IgD-negative memory B cell (primary cell): Measurements from ENCODE around the gene ST3GAL4. TPM values are rescaled to one million over a fixed set of nuclear protein-coding genes. Genes with fewer than 3 reads are reported as not detected.
A peak's percentile ranks its signal among the peaks of the same experiment; 100 is the strongest.
"Not testable (repeated sequence)": the region's sequence is repeated elsewhere in the genome, so short reads cannot be mapped to it uniquely, and the experiment has no call there.

Experiments
- H3K27ac Mint-ChIP-seq, 3 donors: one replicate each; pipeline ENCODE4 v1.8.0; 2020 to 2022; ENCODE audit warnings: mild to moderate bottlenecking in 3 of 3, mixed read lengths in 3 of 3, moderate library complexity in 1 of 3
- H3K27me3 Mint-ChIP-seq: one replicate; pipeline ENCODE4 v1.8.0; 2021; ENCODE audit warnings: mixed read lengths
- H3K36me3 Mint-ChIP-seq: one replicate; pipeline ENCODE4 v1.8.0; 2020; ENCODE audit warnings: mild to moderate bottlenecking, mixed read lengths
- H3K4me1 Mint-ChIP-seq, 3 donors: one replicate each; pipeline ENCODE4 v1.8.0; 2020 to 2022; ENCODE audit warnings: mixed read lengths in 3 of 3, mild to moderate bottlenecking in 1 of 3
- H3K4me3 Mint-ChIP-seq, 4 donors: one replicate each; pipeline ENCODE4 v1.8.0; 2020 to 2022; ENCODE audit warnings: mild to moderate bottlenecking in 4 of 4, mixed read lengths in 4 of 4, moderate library complexity in 3 of 4
- H3K9me3 Mint-ChIP-seq, 3 donors: one replicate each; pipeline ENCODE4 v1.8.0; 2020 to 2021; ENCODE audit warnings: mixed read lengths in 3 of 3, mild to moderate bottlenecking in 1 of 3
- polyA plus RNA-seq: library from polyadenylated mRNA; unstranded; fragments of 300-500 nt; fragmentation: Illumina TruSeq; gene quantifications from one replicate; pipeline ENCODE4 v1.2.3, GENCODE V29; 2021

ST3GAL4 gene
- 3.6 TPM for polyA plus RNA-seq

GRCh38 chr11:126355324-126355925 is at the start of gene ST3GAL4:
Gene ST3GAL4 (plus strand): TSS chr11:126355686. CDS start chr11:126406156, 50,470 bp downstream.
- no peaks in the 10 kb centered on the region for H3K9me3 Mint-ChIP-seq
- peaks cover 4 to 7% (median 5%) of the 10 kb centered on the region in 3 donors for H3K4me1 Mint-ChIP-seq
- peaks cover under 1% of the 10 kb centered on the region for H3K36me3 Mint-ChIP-seq
- H3K4me3 Mint-ChIP-seq, result peak within 1 kb of the TSS; percentile 85 to 94 (median 89)
- H3K27ac Mint-ChIP-seq, result peak within 1 kb of the TSS in 2 of 3 donors; percentile 23 to 92
- H3K27me3 Mint-ChIP-seq, result peaks cover 2% of the 10 kb centered on the region

GRCh38 chr11:126305699-126306098 is 49.8 kb upstream of the ST3GAL4 start:
- H3K4me3 Mint-ChIP-seq, result peak overlapping the region; percentile 76 to 92 (median 78)
- peaks cover 6% of the 10 kb centered on the region for H3K36me3 Mint-ChIP-seq
- H3K4me1 Mint-ChIP-seq, result peaks cover 28 to 37% (median 35%) of the 10 kb centered on the region in 3 donors
- no peaks in the 10 kb centered on the region for H3K27me3 Mint-ChIP-seq
- H3K9me3 Mint-ChIP-seq, result no peaks in the 10 kb centered on the region
- peak overlapping the region; percentile 70 to 94 (median 84) for H3K27ac Mint-ChIP-seq

- peaks cover 10% of the 10 kb centered on the region for H3K36me3 Mint-ChIP-seq
- H3K4me1 Mint-ChIP-seq, result peaks cover 31 to 43% (median 40%) of the 10 kb centered on the region in 3 donors
- peak overlapping the region in 2 of 4 donors; percentile 35 to 61 for H3K4me3 Mint-ChIP-seq
- peak overlapping the region in 1 of 3 donors; percentile 16 for H3K27ac Mint-ChIP-seq
- H3K27me3 Mint-ChIP-seq, result no peaks in the 10 kb centered on the region
- no peaks in the 10 kb centered on the region for H3K9me3 Mint-ChIP-seq
Observed at GRCh38 chr11:126307706-126308105, 47.8 kb upstream of the ST3GAL4 start.

GRCh38 chr11:126308271-126308671 is 47.2 kb upstream of the ST3GAL4 start:
- H3K9me3 Mint-ChIP-seq, result no peaks in the 10 kb centered on the region
- H3K27me3 Mint-ChIP-seq, result no peaks in the 10 kb centered on the region

GRCh38 chr11:126308771-126309170 is 46.7 kb upstream of the ST3GAL4 start:
- not testable (repeated sequence) for H3K9me3 Mint-ChIP-seq, H3K27ac Mint-ChIP-seq, H3K4me3 Mint-ChIP-seq, H3K27me3 Mint-ChIP-seq
- Mint-ChIP-seq H3K36me3 (peaks cover 10% of the 10 kb centered on the region), H3K4me1 (peaks cover 27 to 36% (median 34%) of the 10 kb centered on the region in 3 donors)

More at GRCh38 chr11:126308271-126308671, 47.2 kb upstream of the ST3GAL4 start:
- Mint-ChIP-seq H3K27ac (no peak overlapping the region), H3K36me3 (peaks cover 10% of the 10 kb centered on the region), H3K4me1 (peaks cover 27 to 37% (median 37%) of the 10 kb centered on the region in 3 donors), H3K4me3 (peak overlapping the region in 1 of 4 donors; percentile 35)

GRCh38 chr11:126310200-126310991 is 45.1 kb upstream of the ST3GAL4 start:
- peaks cover 24 to 30% (median 25%) of the 10 kb centered on the region in 3 donors for H3K4me1 Mint-ChIP-seq
- peaks cover 10% of the 10 kb centered on the region for H3K36me3 Mint-ChIP-seq
- peak overlapping the region in 2 of 3 donors; percentile 36 to 56 for H3K27ac Mint-ChIP-seq
- peak overlapping the region in 2 of 4 donors; percentile 7 to 26 for H3K4me3 Mint-ChIP-seq
- no peaks in the 10 kb centered on the region for H3K27me3 Mint-ChIP-seq
- H3K9me3 Mint-ChIP-seq, result no peaks in the 10 kb centered on the region

- Mint-ChIP-seq H3K27ac (peak overlapping the region in 1 of 3 donors; percentile 36), H3K27me3 (no peaks in the 10 kb centered on the region), H3K4me1 (peaks cover 19 to 26% (median 20%) of the 10 kb centered on the region in 3 donors), H3K36me3 (peaks cover 12% of the 10 kb centered on the region), H3K9me3 (no peaks in the 10 kb centered on the region), H3K4me3 (no peak overlapping the region)
Observed at GRCh38 chr11:126310992-126311310, 44.5 kb upstream of the ST3GAL4 start.

- Mint-ChIP-seq H3K27me3 (no peaks in the 10 kb centered on the region), H3K36me3 (peaks cover 18% of the 10 kb centered on the region), H3K4me3 (peak overlapping the region in 1 of 4 donors; percentile 58), H3K9me3 (no peaks in the 10 kb centered on the region), H3K27ac (peak overlapping the region; percentile 36 to 86 (median 63)), H3K4me1 (peaks cover 18 to 29% (median 21%) of the 10 kb centered on the region in 3 donors)
Observed at GRCh38 chr11:126311401-126312291, 43.8 kb upstream of the ST3GAL4 start.

- Mint-ChIP-seq H3K36me3 (peaks cover 17% of the 10 kb centered on the region), H3K27ac (no peak overlapping the region)
Observed at GRCh38 chr11:126312961-126313360, 42.5 kb upstream of the ST3GAL4 start.

GRCh38 chr11:126313826-126314225 is 41.7 kb upstream of the ST3GAL4 start:
- Mint-ChIP-seq H3K27me3 (no peaks in the 10 kb centered on the region), H3K27ac (no peak overlapping the region), H3K4me3 (no peak overlapping the region), H3K9me3 (no peaks in the 10 kb centered on the region), H3K4me1 (peaks cover 12 to 25% (median 18%) of the 10 kb centered on the region in 3 donors), H3K36me3 (peaks cover 17% of the 10 kb centered on the region)

More at GRCh38 chr11:126312961-126313360, 42.5 kb upstream of the ST3GAL4 start:
- Mint-ChIP-seq H3K27me3 (no peaks in the 10 kb centered on the region), H3K4me1 (peaks cover 14 to 24% (median 15%) of the 10 kb centered on the region in 3 donors), H3K4me3 (peak overlapping the region in 1 of 4 donors; percentile 5), H3K9me3 (no peaks in the 10 kb centered on the region)

GRCh38 chr11:126317432-126317755 is 38.1 kb upstream of the ST3GAL4 start:
- Mint-ChIP-seq H3K36me3 (peaks cover 21% of the 10 kb centered on the region), H3K4me3 (no peak overlapping the region), H3K27ac (no peak overlapping the region), H3K4me1 (peaks cover 5 to 16% (median 12%) of the 10 kb centered on the region in 3 donors), H3K27me3 (no peaks in the 10 kb centered on the region), H3K9me3 (no peaks in the 10 kb centered on the region)

GRCh38 chr11:126317756-126318573 is 37.5 kb upstream of the ST3GAL4 start:
- no peaks in the 10 kb centered on the region for H3K9me3 Mint-ChIP-seq
- no peaks in the 10 kb centered on the region for H3K27me3 Mint-ChIP-seq
- peak overlapping the region in 2 of 3 donors; percentile 71 to 85 for H3K27ac Mint-ChIP-seq
- peak overlapping the region in 1 of 4 donors; percentile 37 for H3K4me3 Mint-ChIP-seq
- H3K4me1 Mint-ChIP-seq, result peaks cover 5 to 16% (median 12%) of the 10 kb centered on the region in 3 donors
- H3K36me3 Mint-ChIP-seq, result peaks cover 21% of the 10 kb centered on the region

GRCh38 chr11:126318574-126319373 is 36.7 kb upstream of the ST3GAL4 start:
- Mint-ChIP-seq H3K27me3 (no peaks in the 10 kb centered on the region), H3K9me3 (no peaks in the 10 kb centered on the region), H3K4me1 (peaks cover 5 to 14% (median 12%) of the 10 kb centered on the region in 3 donors), H3K4me3 (peak overlapping the region in 1 of 4 donors; percentile 34), H3K27ac (peak overlapping the region in 1 of 3 donors; percentile 71), H3K36me3 (peaks cover 23% of the 10 kb centered on the region)
